Cardiac muscle cell (in vitro differentiated cells and primary cell): Measurements from ENCODE around the gene CA5A. TPM values are rescaled to one million over a fixed set of nuclear protein-coding genes. Genes with fewer than 3 reads are reported as not detected.

Experiments used
- DNase-seq, 2 donors: peaks; one replicate each; pipeline versions ENCODE4 v3.0.0 to v3.0.0-alpha.2; 2010 to 2017; ENCODE audit warnings: low read depth in 1 of 2, low spot score in 1 of 2
- H3K27ac ChIP-seq: fragments of 200-600 bp; sonication (generic); 2 replicates; pipeline ENCODE4 v1.5.1; 2016
- H3K27me3 ChIP-seq: fragments of 200-600 bp; sonication (generic); 2 replicates; pipeline ENCODE4 v1.6.0; 2016; ENCODE audit warnings: control low read depth
- H3K36me3 ChIP-seq: fragments of 200-600 bp; sonication (generic); 2 replicates; pipeline ENCODE4 v1.5.1; 2016; ENCODE audit warnings: control low read depth
- H3K4me1 ChIP-seq: fragments of 200-600 bp; sonication (generic); 2 replicates; pipeline ENCODE4 v1.8.1; 2017; ENCODE audit warnings: low read depth, mild to moderate bottlenecking, mixed run types
- H3K4me3 ChIP-seq: fragments of 200-600 bp; sonication (generic); 2 replicates; pipeline ENCODE4 v1.5.1; 2016; ENCODE audit warnings: mild to moderate bottlenecking
- H3K9me3 ChIP-seq: fragments of 200-600 bp; sonication (generic); 2 replicates; pipeline ENCODE4 v1.5.1; 2017; ENCODE audit warnings: low read depth, mild to moderate bottlenecking, control low read depth
- polyA plus RNA-seq: library from polyadenylated mRNA; unstranded; fragments of >200 nt; fragmentation: Nextera tagmentation; extraction: Ambion mirVana; gene quantifications from 2 replicates; pipeline ENCODE4 v1.2.1, GENCODE V29; 2016
- total RNA-seq: library from RNA; depleted of rRNA; stranded (reverse); fragments of >200 nt; gene quantifications from 2 replicates; pipeline ENCODE4 v1.2.3, GENCODE V29; 2016
- TF ChIP-seq, protein P1 (sequence below): IDR thresholded peaks from 2 replicates; pipeline ENCODE4 v1.5.1; 2012; ENCODE audit warnings: low read depth, mild to moderate bottlenecking, low read length

The CA5A gene
- total and polyA plus RNA-seq, 2 experiments from 2014 or later = not detected

DNA sequence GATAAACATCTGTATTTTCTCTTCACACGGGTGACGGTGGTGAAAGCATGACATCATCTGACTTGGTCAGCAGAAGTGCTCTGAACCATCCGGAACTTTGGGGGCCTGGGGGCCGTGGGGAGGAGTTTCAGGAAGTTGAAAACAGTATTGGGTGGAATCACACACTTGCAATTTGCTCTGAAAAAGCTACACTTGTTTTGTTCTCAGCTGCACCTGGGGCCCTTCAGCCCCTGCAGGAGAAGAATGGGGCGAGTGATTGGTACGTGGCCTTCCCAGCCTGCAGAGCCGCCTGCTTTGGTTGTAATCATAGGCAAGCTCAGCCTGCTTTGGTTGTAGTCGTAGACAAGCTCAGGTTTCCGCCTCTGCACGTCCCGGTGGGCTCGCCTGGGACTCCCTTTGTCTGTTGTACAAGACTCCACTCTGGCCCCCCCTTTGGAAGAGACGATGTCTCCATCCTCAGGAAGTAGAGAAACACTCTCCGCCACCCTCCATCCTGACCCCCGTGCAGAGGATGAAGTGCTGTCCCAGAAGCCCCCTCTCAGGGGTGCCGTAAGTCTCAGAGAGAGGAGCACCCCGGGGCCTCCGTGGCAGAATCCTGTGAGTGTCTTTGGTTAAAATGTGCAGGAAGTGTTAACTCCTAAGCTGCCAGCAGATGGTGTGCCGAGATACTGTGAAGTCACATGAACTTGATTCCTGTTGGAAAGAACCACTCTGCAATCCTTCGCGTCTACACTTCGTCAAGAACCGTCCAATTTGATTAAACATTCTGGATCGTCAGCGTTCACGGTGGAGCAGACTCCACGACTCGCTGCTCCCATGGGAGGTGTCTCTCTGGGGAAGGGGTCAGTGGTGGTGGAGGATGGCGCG is 20.3 kb upstream of the CA5A start:
- H3K27ac ChIP-seq = peak overlapping the region; percentile 41
- DNase-seq = peak; percentile 22 to 72
- no peaks in the 10 kb centered on the region for H3K27me3 ChIP-seq

DNA sequence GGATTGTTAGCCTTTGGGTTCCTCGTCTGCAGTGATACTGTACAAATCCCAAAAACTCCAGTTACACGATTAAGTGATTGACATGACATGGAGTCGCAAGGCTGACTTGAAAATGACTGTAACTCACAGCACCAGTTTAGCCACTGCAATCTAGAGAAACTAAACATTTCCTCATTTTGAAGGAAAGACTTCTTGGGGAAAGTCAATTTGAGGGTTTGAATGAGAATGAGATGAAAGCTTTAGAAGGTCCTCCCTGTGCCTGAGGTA is 19.7 kb upstream of the CA5A start:
- DNase-seq = no peak
- peaks cover 16% of the 10 kb centered on the region for H3K4me1 ChIP-seq
- H3K27me3 ChIP-seq = no peaks in the 10 kb centered on the region
- TF ChIP-seq, protein P1, sequence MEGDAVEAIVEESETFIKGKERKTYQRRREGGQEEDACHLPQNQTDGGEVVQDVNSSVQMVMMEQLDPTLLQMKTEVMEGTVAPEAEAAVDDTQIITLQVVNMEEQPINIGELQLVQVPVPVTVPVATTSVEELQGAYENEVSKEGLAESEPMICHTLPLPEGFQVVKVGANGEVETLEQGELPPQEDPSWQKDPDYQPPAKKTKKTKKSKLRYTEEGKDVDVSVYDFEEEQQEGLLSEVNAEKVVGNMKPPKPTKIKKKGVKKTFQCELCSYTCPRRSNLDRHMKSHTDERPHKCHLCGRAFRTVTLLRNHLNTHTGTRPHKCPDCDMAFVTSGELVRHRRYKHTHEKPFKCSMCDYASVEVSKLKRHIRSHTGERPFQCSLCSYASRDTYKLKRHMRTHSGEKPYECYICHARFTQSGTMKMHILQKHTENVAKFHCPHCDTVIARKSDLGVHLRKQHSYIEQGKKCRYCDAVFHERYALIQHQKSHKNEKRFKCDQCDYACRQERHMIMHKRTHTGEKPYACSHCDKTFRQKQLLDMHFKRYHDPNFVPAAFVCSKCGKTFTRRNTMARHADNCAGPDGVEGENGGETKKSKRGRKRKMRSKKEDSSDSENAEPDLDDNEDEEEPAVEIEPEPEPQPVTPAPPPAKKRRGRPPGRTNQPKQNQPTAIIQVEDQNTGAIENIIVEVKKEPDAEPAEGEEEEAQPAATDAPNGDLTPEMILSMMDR = no peak
- H3K27ac ChIP-seq = peak overlapping the region; percentile 41
- H3K36me3 ChIP-seq = no peaks in the 10 kb centered on the region
- no peak overlapping the region for H3K4me3 ChIP-seq
- H3K9me3 ChIP-seq = no peaks in the 10 kb centered on the region

More for the DNA sequence above, 20.3 kb upstream of the CA5A start:
- Histone ChIP-seq H3K4me3 (no peak overlapping the region), H3K4me1 (peaks cover 16% of the 10 kb centered on the region), H3K36me3 (no peaks in the 10 kb centered on the region), H3K9me3 (no peaks in the 10 kb centered on the region)
- TF ChIP-seq, protein P1 = peak; percentile 39

DNA sequence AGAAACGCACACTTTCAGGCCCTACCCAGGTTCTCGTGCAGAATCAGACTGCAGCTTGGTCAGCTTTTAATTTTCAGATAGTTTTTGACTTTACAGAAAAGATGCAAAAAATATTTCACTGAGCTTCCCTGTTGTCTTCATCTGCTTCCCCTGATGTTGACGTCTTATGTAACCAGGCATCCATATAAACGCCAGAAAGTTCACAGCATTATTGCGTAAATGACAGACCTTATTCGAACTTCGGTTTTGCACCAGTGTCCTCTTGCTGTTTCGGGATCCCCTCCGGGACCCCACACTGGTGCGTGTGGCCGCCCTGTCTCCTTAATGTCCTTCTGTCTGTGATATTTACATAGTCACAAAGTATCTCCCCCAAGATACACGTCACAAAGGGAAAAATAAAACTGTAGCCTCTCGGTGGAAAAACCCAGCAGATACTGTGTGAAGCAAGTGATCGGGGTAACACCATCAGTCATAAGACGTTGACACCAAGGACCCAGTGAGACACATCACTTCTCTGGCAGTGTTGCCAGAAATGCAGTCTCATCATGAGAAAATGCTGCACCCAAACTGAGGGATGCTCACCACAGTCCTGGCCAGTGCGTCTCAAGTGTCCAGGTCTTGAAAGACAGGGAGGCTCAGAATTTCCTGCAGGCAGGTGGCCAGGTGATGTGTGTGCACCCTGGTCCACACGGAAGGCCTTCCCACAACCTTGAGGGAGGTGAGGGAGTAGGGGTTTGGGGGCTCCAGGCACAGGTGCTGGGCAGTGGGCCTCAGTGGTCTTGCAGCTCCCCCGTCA is 19.2 kb upstream of the CA5A start:
- peaks cover 16% of the 10 kb centered on the region for H3K4me1 ChIP-seq
- no peaks in the 10 kb centered on the region for H3K9me3 ChIP-seq
- no peak for DNase-seq
- TF ChIP-seq, protein P1 = no peak
- H3K27ac ChIP-seq = peak overlapping the region; percentile 41
- no peaks in the 10 kb centered on the region for H3K36me3 ChIP-seq
- no peak overlapping the region for H3K4me3 ChIP-seq
- H3K27me3 ChIP-seq = no peaks in the 10 kb centered on the region

DNA sequence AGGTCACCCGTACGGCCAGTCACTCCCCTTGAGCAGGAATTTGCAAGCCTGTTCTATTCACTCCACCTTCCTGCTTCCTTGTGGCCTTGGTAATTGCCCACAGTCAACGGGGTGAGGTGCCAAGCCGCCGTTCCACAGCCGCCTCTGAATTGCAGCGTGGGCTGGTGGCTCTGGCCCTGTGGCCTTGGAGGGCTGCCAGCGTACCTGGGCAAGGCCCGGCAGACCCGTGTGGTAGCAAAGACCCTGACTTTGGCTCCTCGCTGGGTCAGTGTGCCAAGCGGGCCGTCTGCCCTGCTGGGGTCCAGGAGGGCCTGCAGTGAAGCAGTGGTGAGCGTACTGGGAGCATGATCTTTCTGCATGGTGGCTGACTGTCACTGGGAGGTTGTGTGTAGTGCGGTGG is 18.5 kb upstream of the CA5A start:
- H3K4me3 ChIP-seq = no peak overlapping the region
- H3K4me1 ChIP-seq = peaks cover 16% of the 10 kb centered on the region
- H3K27ac ChIP-seq = no peak overlapping the region
- DNase-seq = no peak
- TF ChIP-seq, protein P1 = no peak
- no peaks in the 10 kb centered on the region for H3K9me3 ChIP-seq
- H3K27me3 ChIP-seq = no peaks in the 10 kb centered on the region
- H3K36me3 ChIP-seq = no peaks in the 10 kb centered on the region

DNA sequence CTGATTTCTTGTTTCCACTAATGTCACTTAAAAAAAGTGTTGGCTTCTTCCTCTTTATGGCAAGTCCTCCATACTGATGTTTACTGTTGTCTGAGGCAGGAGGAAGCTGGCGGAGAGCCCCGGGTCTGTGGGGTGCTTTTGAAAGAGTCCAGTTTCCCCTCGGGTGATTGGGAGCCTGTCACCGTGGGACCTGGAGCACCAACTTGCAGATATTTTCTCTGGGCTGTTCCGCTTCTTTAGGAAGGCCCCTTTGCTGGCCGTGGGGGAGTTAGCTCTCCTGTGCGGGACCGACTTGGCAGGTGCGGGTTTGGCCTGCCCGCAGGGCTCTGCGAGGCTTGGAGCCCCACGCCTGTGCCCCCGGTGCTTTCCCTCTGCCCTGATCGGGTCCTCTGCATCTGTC is 18.0 kb upstream of the CA5A start:
- no peak overlapping the region for H3K4me3 ChIP-seq
- TF ChIP-seq, protein P1 = no peak
- no peak overlapping the region for H3K27ac ChIP-seq
- no peak for DNase-seq
- no peaks in the 10 kb centered on the region for H3K9me3 ChIP-seq
- H3K27me3 ChIP-seq = no peaks in the 10 kb centered on the region
- peaks cover 16% of the 10 kb centered on the region for H3K4me1 ChIP-seq
- H3K36me3 ChIP-seq = no peaks in the 10 kb centered on the region
